GM18867 (cell line): ENCODE results near the gene RPTOR.

Experiments used
- ATAC-seq: cut with Tn5 transposase; IDR thresholded peaks from one replicate; pipeline ENCODE4 v1.9.1; 2021; ENCODE audit warnings: mild to moderate bottlenecking, moderate library complexity; ENCODE audit not compliant: unreplicated experiment

RPTOR gene

GRCh38 chr17:80585890-80586845 lies 41.5 kb downstream of the RPTOR start:
- ATAC-seq, result no peak

- ATAC-seq, result no peak
These were observed 42.2 kb downstream of the RPTOR start for GRCh38 chr17:80586846-80587228.

GRCh38 chr17:80588702-80589383 lies 44.2 kb downstream of the RPTOR start:
- ATAC-seq, result no peak

GRCh38 chr17:80591788-80592187 lies 47.1 kb downstream of the RPTOR start:
- no peak for ATAC-seq

- no peak for ATAC-seq
These were observed 47.6 kb downstream of the RPTOR start for GRCh38 chr17:80592243-80592642.

GRCh38 chr17:80593181-80593580 lies 48.5 kb downstream of the RPTOR start:
- ATAC-seq, result no peak

- ATAC-seq, result no peak
These were observed 50.0 kb downstream of the RPTOR start for GRCh38 chr17:80594431-80595269.

GRCh38 chr17:80596760-80597608 lies 52.3 kb downstream of the RPTOR start:
- no peak for ATAC-seq

- no peak for ATAC-seq
These were observed 54.3 kb downstream of the RPTOR start for GRCh38 chr17:80598813-80599545.

GRCh38 chr17:80599546-80600305 lies 55.1 kb downstream of the RPTOR start:
- ATAC-seq, result no peak

- no peak for ATAC-seq
These were observed 56.5 kb downstream of the RPTOR start for GRCh38 chr17:80601146-80601545.

GRCh38 chr17:80603396-80603795 lies 58.8 kb downstream of the RPTOR start:
- ATAC-seq, result no peak

GRCh38 chr17:80604009-80604669 lies 59.5 kb downstream of the RPTOR start:
- no peak for ATAC-seq

GRCh38 chr17:80604670-80605010 lies 60.0 kb downstream of the RPTOR start:
- ATAC-seq, result no peak

- peak; percentile 79 for ATAC-seq
These were observed 60.9 kb downstream of the RPTOR start for GRCh38 chr17:80605326-80606066.

- ATAC-seq, result no peak
These were observed 63.7 kb downstream of the RPTOR start for GRCh38 chr17:80608326-80608725.

GRCh38 chr17:80609757-80610156 lies 65.1 kb downstream of the RPTOR start:
- no peak for ATAC-seq

GRCh38 chr17:80611816-80612215 lies 67.2 kb downstream of the RPTOR start:
- no peak for ATAC-seq
